HepG2 (cell line): ENCODE data around the gene LRIG1. TPM values are rescaled to one million over a fixed set of nuclear protein-coding genes. Genes with fewer than 3 reads are reported as not detected.

Experiments used
- ATAC-seq: fragments of 200-7000 bp; cut with Tn5 transposase; 3 replicates; pipeline ENCODE4 v1.9.1; 2020; ENCODE audit warnings: mild to moderate bottlenecking, moderate library complexity
- BruUV-seq: library from RNA; stranded (reverse); fragments of 400-500 nt; replicated peaks from 2 replicates; lab custom pipeline; 2021; lab: Mats Ljungman, UMichigan
- CTCF ChIA-PET: fragments of 300-600 bp; formaldehyde crosslinking; extraction: SDS; loops from one replicate; lab custom pipeline; 2021; ENCODE audit warnings: low total read pairs, inconsistent platforms, low intra/inter-chr PET ratio; lab: Yijun Ruan, JAX
- POLR2A ChIA-PET: fragments of 350-600 bp; sonication (Branson Sonifier 250); formaldehyde crosslinking; loops from one replicate; lab custom pipeline; 2020; ENCODE audit warnings: antibody characterized with exemption, inconsistent platforms; lab: Yijun Ruan, JAX
- DNase-seq: peaks from one replicate; pipeline ENCODE4 v3.0.0-alpha.2; 2015; ENCODE audit warnings: low spot score
- FAIRE-seq: peaks from 3 replicates; lab custom pipeline; 2011; peaks lifted over from hg19 to GRCh38; lab: Jason Lieb, UNC
- H2AFZ ChIP-seq: one replicate; pipeline ENCODE4 v1.6.1; 2011; ENCODE audit warnings: low read length, inconsistent platforms
- H3K27ac ChIP-seq: fragments of 300-600 bp; 3 replicates; pipeline ENCODE4 v1.8.0; 2011; ENCODE audit warnings: mixed run types, mild to moderate bottlenecking, mixed read lengths, low read length, inconsistent platforms; ENCODE audit not compliant: insufficient read depth; ENCODE audit errors: extremely low read length
- H3K27me3 ChIP-seq, 2 experiments: fragments of 200-600 bp in 1 of 2; 2 replicates in 1 of 2; 3 replicates in 1 of 2; pipeline versions ENCODE4 v1.6.0 to v1.8.0; 2011; ENCODE audit warnings: low read length in 2 of 2, mild to moderate bottlenecking in 2 of 2, moderate library complexity in 2 of 2, inconsistent platforms in 1 of 2; ENCODE audit not compliant: insufficient read depth in 2 of 2, control insufficient read depth in 1 of 2
- H3K36me3 ChIP-seq, 2 experiments: fragments of 200-600 bp in 1 of 2; replicated peaks in 1 of 2; 2 replicates in 1 of 2; 3 replicates in 1 of 2; pipeline versions ENCODE4 v1.5.1 to v1.8.0; 2011; ENCODE audit warnings: low read length in 2 of 2, inconsistent platforms in 1 of 2; ENCODE audit not compliant: insufficient read depth in 2 of 2, control insufficient read depth in 1 of 2
- H3K4me1 ChIP-seq: 2 replicates; pipeline ENCODE4 v1.5.1; 2012; ENCODE audit warnings: low read length, inconsistent platforms; ENCODE audit not compliant: insufficient read depth
- H3K4me2 ChIP-seq: 2 replicates; pipeline ENCODE4 v1.6.0; 2011; ENCODE audit warnings: low read depth, low read length, inconsistent platforms
- H3K4me3 ChIP-seq, 3 experiments: fragments of 200-600 bp in 1 of 3; sonication (generic), shearing (Covaris generic) in 1 of 3; replicated peaks in 1 of 3; 2 replicates each; pipeline ENCODE4 v1.5.1; 2011 to 2016; ENCODE audit warnings: low read length in 3 of 3, inconsistent platforms in 2 of 3, low read depth in 2 of 3, mild to moderate bottlenecking in 2 of 3, control low read depth in 1 of 3, mixed read lengths in 1 of 3; ENCODE audit not compliant: insufficient read depth in 1 of 3
- H3K79me2 ChIP-seq: one replicate; pipeline ENCODE4 v1.6.1; 2011; ENCODE audit warnings: low read length, inconsistent platforms; ENCODE audit not compliant: insufficient read depth
- H3K9ac ChIP-seq: 2 replicates; pipeline ENCODE4 v1.6.0; 2011; ENCODE audit warnings: mild to moderate bottlenecking, low read depth, low read length, inconsistent platforms; ENCODE audit not compliant: insufficient read depth
- H3K9me3 ChIP-seq: 2 replicates; pipeline ENCODE4 v1.5.1; 2012; ENCODE audit warnings: mild to moderate bottlenecking, low read length
- H4K20me1 ChIP-seq: 2 replicates; pipeline ENCODE4 v1.6.0; 2011; ENCODE audit warnings: inconsistent platforms, mild to moderate bottlenecking, low read length, moderate library complexity; ENCODE audit not compliant: insufficient read depth
- RAD21 ChIP-seq: fragments of 450-650 bp; formaldehyde crosslinking; IDR thresholded peaks from 2 replicates; pipeline ENCODE4 v1.5.0; 2020; ENCODE audit warnings: mild to moderate bottlenecking
- RBAK ChIP-seq: sonication (generic); formaldehyde crosslinking; IDR thresholded peaks from 2 replicates; pipeline ENCODE4 v1.5.1; 2020; ENCODE audit warnings: mild to moderate bottlenecking, missing genetic modification reagents
- SNAPC4 ChIP-seq: sonication (generic); formaldehyde crosslinking; IDR thresholded peaks from 2 replicates; pipeline ENCODE4 v1.4.0; 2020; ENCODE audit warnings: mild to moderate bottlenecking, missing genetic modification reagents
- TIGD3 ChIP-seq: sonication (generic); formaldehyde crosslinking; IDR thresholded peaks from 2 replicates; pipeline ENCODE4 v1.5.1; 2020; ENCODE audit warnings: mild to moderate bottlenecking, missing genetic modification reagents, borderline replicate concordance
- ZNF207 ChIP-seq: fragments of 450-650 bp; IDR thresholded peaks from 2 replicates; pipeline ENCODE4 v1.6.1; 2016; ENCODE audit warnings: antibody characterized with exemption, borderline replicate concordance
- ZNF260 ChIP-seq: sonication (generic); formaldehyde crosslinking; IDR thresholded peaks from 2 replicates; pipeline ENCODE4 v1.4.0; 2020; ENCODE audit warnings: missing genetic modification reagents, low read depth, mild to moderate bottlenecking, borderline replicate concordance
- ZNF629 ChIP-seq: sonication (generic); formaldehyde crosslinking; conservative IDR thresholded peaks from 2 replicates; pipeline ENCODE4 v1.5.0; 2020; ENCODE audit warnings: missing genetic modification reagents
- ZNF746 ChIP-seq: sonication (generic); formaldehyde crosslinking; IDR thresholded peaks from 2 replicates; pipeline ENCODE4 v1.8.0; 2022; ENCODE audit warnings: mild to moderate bottlenecking, missing genetic modification reagents
- WGBS: methylation state at CpG from one replicate; pipeline ENCODE4 v1.1.6; 2017; ENCODE audit warnings: low lambda C conversion rate; 5-methylcytosine and 5-hydroxymethylcytosine counted together
- in situ Hi-C: cut with HindIII; loops from 2 replicates; pipeline ENCODE4 v1.10.0; 2017; ENCODE audit warnings: low pct_unique_long_range_greater_than_20kb; ENCODE audit not compliant: extremely low pct_ligation_motif_present
- intact Hi-C: fragments of 100-400 bp; cut with micrococcal nuclease; formaldehyde crosslinking; loops from one replicate; pipeline ENCODE4 v1.10.0; 2022; ENCODE audit not compliant: unreplicated experiment
- polyA plus RNA-seq, 8 experiments: library from polyadenylated mRNA; depleted of rRNA in 3 of 8; stranded (reverse) in 7 of 8; unstranded in 1 of 8; fragments of >200 nt; fragmentation: Illumina TruSeq in 4 of 8; extraction: Trizol in 4 of 8; gene quantifications; 2 replicates each; pipeline versions ENCODE4 v1.2.1 to v1.2.3, GENCODE V29; 2011 to 2016; ENCODE audit warnings: low read depth in 4 of 8, missing spikeins in 1 of 8, mixed read lengths in 1 of 8; ENCODE audit not compliant: insufficient read depth in 1 of 8
- total RNA-seq, 5 experiments: library from RNA; depleted of rRNA; stranded (reverse); fragments of >200 nt; fragmentation: Illumina TruSeq; extraction: Trizol; gene quantifications; 2 replicates each; pipeline ENCODE4 v1.2.3, GENCODE V29; 2016; ENCODE audit warnings: low read depth in 1 of 5

Gene LRIG1
- total and polyA plus RNA-seq, 2 of the 13 experiments (the other 11 are each of a cell fraction or from before 2014, with no cell fraction given): 17.8 to 24.8 TPM

GRCh38 chr3:66486202-66486601, 14.6 kb downstream of the LRIG1 start:
- ChIA-PET CTCF (no interaction called here), POLR2A (interaction anchor here (0.8 to 1.4 kb wide), 2 partner anchors 10 to 23 kb away, joined by 3 read pairs; no protein-coding TSS in a partner anchor)
- Histone ChIP-seq H3K27me3 (no peaks in the 10 kb centered on the region), H3K79me2 (peaks cover 90% of the 10 kb centered on the region), H4K20me1 (no peaks in the 10 kb centered on the region), H2AFZ (no peak overlapping the region), H3K4me1 (peaks cover 91% of the 10 kb centered on the region), H3K4me3 (no peak overlapping the region), H3K9me3 (no peaks in the 10 kb centered on the region), H3K4me2 (no peak overlapping the region), H3K9ac (no peak overlapping the region), H3K27ac (no peak overlapping the region), H3K36me3 (no peaks in the 10 kb centered on the region)
- no TSS peak for BruUV-seq
- FAIRE-seq (no peak), DNase-seq (no peak), ATAC-seq (no peak)
- 98% methylated on average over 6 of the region's 6 CpGs for WGBS
- in situ Hi-C loops (no loop called here), intact Hi-C loops (no loop called here)
- no peak for TF ChIP-seq ZNF260
- TF ChIP-seq TIGD3: no peak
- no peak for TF ChIP-seq ZNF207
- no peak for TF ChIP-seq RAD21
- peak; percentile 48 for TF ChIP-seq ZNF629 (CRISPR knock-in tag)
- TF ChIP-seq RBAK (CRISPR knock-in tag): no peak
- no peak for TF ChIP-seq SNAPC4 (CRISPR knock-in tag)
- no peak for TF ChIP-seq ZNF746 (CRISPR knock-in tag)
